ENCODE data around the gene CPNE7. TPM values are rescaled to one million over a fixed set of nuclear protein-coding genes. Genes with fewer than 3 reads are reported as not detected.

The CPNE7 gene
- total and polyA plus RNA-seq, 2 of the 8 experiments (the other 6 are each of a cell fraction or from before 2014, with no cell fraction given): 10.0 to 23.7 TPM

- TF ChIP-seq CHD7 (IDR thresholded peaks at IDR 0.05; ENCODE audit: insufficient replicate concordance, low read length) (no peak), SUZ12 (IDR thresholded peaks at IDR 0.05; ENCODE audit: low read length) (no peak), POLR2AphosphoS5 (IDR thresholded peaks at IDR 0.05; ENCODE audit: low read depth, low read length) (no peak), MAFK (IDR thresholded peaks at IDR 0.05; ENCODE audit: low read depth, low read length) (no peak), EGR1 (IDR thresholded peaks at IDR 0.05; ENCODE audit: borderline replicate concordance, low read depth, low read length) (no peak), BCL11A (IDR thresholded peaks at IDR 0.05; ENCODE audit: low read depth in 2 of 2, low read length in 2 of 2) (no peak), SIRT6 (IDR thresholded peaks at IDR 0.05; ENCODE audit: low read length) (no peak), CREB1 (IDR thresholded peaks at IDR 0.05) (no peak), CTBP2 (IDR thresholded peaks at IDR 0.05; ENCODE audit: borderline replicate concordance, insufficient read depth, insufficient read length, low read length) (no peak), MAX (IDR thresholded peaks at IDR 0.05) (no peak)
Observed at GRCh38 chr16:89546781-89547180, 28.8 kb upstream of the CPNE7 start (continued).

Measured in H1 (cell line).